Renal cortex interstitium (tissue), 11 donors: ENCODE results near the gene DAPK2. TPM values are rescaled to one million over a fixed set of nuclear protein-coding genes. Genes with fewer than 3 reads are reported as not detected.
A peak's percentile ranks its signal among the peaks of the same experiment; 100 is the strongest.
"Not testable (repeated sequence)": the region's sequence is repeated elsewhere in the genome, so short reads cannot be mapped to it uniquely, and the experiment has no call there.

Experiments
- DNase-seq, 11 donors: peaks; one replicate each; pipeline ENCODE4 v3.0.0-alpha.2; 2013; ENCODE audit warnings: low read depth in 9 of 11, low spot score in 4 of 11; ENCODE audit errors: extremely low read depth in 1 of 11
- polyA plus RNA-seq, 3 donors: library from polyadenylated mRNA; unstranded; fragments of 120-200 nt; gene quantifications; one replicate each; pipeline ENCODE4 v1.2.1, GENCODE V29; 2013; ENCODE audit not compliant: insufficient read length in 3 of 3

DAPK2 gene
- polyA plus RNA-seq, 3 donors: 5.8 to 6.4 (median 5.8) TPM

GRCh38 chr15:63962947-63963721 is 83.2 kb downstream of the DAPK2 start:
- not testable (repeated sequence) for DNase-seq

GRCh38 chr15:63953524-63953923 is 92.8 kb downstream of the DAPK2 start:
- DNase-seq: no peak

DNA sequence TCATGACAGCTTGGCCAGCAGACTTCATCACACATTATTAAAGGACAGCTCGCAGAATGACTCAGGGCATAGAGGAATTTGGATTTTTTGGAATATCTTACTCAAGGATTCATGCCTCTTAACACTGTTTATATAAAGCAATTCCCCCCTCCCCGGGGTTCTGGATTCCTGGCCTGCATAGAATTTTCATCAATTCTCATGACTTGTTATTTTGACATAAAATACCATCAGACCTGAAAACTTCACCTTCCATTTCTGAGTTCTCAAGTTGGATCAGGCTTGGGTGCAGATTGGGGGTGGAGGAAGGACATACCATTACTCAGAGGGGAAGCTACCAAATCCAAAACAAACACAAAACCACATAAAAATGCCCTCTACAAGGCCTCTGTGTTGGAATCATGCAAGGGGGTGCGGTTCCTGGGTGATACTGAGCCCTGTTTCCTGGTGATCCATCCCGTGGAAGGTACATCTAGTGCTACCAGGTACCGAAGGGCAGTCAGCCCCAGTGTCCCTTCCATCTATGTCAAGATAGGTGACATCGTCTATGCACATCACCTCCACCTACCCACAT is 95.3 kb downstream of the DAPK2 start:
- DNase-seq: no peak

GRCh38 chr15:63948971-63949370 is 97.3 kb downstream of the DAPK2 start:
- DNase-seq: no peak

GRCh38 chr15:63948436-63948835 is 97.8 kb downstream of the DAPK2 start:
- no peak for DNase-seq

GRCh38 chr15:63947228-63947627 is 99.1 kb downstream of the DAPK2 start:
- no peak for DNase-seq

GRCh38 chr15:63946524-63947065 is 99.7 kb downstream of the DAPK2 start:
- DNase-seq: no peak

- DNase-seq: no peak
These were observed 100.4 kb downstream of the DAPK2 start for GRCh38 chr15:63945838-63946298.

- DNase-seq: peak in 9 of 11 donors; percentile 34 to 63 (median 57)
These were observed 101.1 kb downstream of the DAPK2 start for GRCh38 chr15:63945007-63945788.

DNA sequence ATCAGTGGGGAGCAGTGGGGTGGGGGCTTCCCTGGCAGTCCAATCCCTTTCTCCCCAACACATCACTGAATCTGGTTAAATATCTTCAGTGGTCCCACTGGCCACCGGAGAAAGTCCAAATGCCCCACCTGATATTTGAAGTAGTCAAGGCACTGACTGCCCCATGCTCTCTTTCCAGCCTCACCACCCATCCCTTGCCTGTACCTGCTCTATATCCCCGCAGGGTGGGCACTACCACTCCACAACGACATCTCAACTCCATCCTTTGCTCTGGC is 101.7 kb downstream of the DAPK2 start:
- no peak for DNase-seq

GRCh38 chr15:63943829-63944680 is 102.2 kb downstream of the DAPK2 start:
- no peak for DNase-seq

- DNase-seq: no peak
These were observed 103.6 kb downstream of the DAPK2 start for GRCh38 chr15:63942486-63943365.

DNA sequence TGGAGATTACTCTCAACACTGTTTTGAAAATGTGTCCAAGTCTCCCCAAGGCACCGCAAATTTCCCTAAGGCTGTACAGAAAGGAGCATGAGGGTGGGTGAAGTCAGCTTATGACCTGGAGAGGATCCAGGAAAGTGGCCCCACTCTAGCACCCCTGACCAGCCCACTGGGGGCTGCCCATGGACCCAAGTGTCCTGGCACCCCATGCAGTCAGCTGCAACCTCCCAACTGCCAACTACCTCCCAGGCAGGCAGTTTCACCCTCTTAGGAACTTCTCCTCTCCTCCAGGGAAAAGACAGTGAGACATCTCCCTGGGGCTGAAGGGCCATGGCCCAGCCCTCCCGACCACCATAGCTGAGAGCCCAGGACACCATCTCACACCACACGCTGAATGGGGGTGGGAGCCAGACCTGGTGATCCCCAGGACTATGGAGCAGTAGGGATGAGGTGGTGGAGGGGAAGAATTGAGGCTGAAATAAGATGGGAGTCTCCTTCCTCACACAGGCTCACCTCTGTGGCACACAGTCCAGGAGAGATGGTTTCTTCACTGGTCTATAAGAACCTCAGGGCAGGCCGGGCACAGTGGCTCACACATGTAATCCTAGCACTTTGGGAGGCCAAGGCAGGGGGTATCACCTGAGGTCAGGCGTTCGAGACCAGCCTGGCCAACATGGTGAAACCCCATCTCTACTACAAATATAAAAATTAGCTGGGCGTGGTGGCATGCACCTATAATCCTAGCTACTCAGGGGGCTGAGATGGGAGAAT is 104.4 kb downstream of the DAPK2 start:
- DNase-seq: no peak

GRCh38 chr15:63940966-63941620 is 105.2 kb downstream of the DAPK2 start:
- DNase-seq: no peak

DNA sequence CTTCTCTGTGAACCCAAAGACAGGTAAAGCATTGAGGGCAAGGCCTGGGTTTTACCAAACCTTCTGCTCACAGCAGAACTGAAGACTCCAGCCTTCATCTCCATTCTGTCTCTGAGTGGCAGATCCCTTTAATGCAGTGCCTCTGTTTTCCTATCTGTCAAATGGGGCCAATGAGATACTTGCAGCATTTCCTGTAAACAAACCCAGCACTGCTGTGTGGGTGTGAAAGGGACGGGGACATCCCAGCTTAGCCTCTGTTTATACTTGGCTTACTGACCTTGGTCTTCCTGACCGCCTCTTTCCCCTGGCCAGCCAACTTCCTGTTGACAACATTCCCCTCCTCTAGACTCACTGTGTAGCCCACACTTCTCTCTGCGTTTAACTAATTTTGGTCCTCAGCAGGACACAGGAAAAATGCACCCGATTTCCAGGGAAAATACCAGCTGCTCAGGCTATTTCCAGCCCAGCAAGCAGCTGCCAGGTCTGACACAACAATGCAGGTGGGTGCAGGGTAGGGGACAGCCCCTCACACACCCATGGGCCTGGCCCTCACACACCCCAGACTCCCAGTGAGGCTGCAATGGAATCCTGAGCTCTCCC is 106.7 kb downstream of the DAPK2 start:
- DNase-seq: peak in 3 of 11 donors; percentile 25 to 45 (median 44)

- no peak for DNase-seq
These were observed 107.7 kb downstream of the DAPK2 start for GRCh38 chr15:63938486-63939061.
